ENCODE measurements around the gene CLPX.

- TF ChIP-seq CTCF (IDR thresholded peaks at IDR 0.05): no peak
- no peak for TF ChIP-seq EZH2phosphoT487 (IDR thresholded peaks at IDR 0.05)
These were observed 6.9 kb upstream of the CLPX start for GRCh38 chr15:65192016-65192415.
